RWPE2 (cell line): ENCODE results near the gene BDH1.

Experiments
- ATAC-seq: fragments of 200-7000 bp; cut with Tn5 transposase; 3 replicates; pipeline ENCODE4 v1.9.1; 2021; ENCODE audit warnings: low read depth
- DNase-seq: peaks from one replicate; pipeline ENCODE4 v3.0.0-alpha.2; 2020; ENCODE audit warnings: low spot score
- H3K27ac ChIP-seq: fragments of 450-650 bp; 2 replicates; pipeline ENCODE4 v1.5.1; 2017; ENCODE audit warnings: mild to moderate bottlenecking; ENCODE audit not compliant: poor library complexity, severe bottlenecking
- H3K27me3 ChIP-seq: fragments of 250-450 bp; sonication (Bioruptor Pico); 2 replicates; pipeline ENCODE4 v1.5.1; 2021; ENCODE audit warnings: mild to moderate bottlenecking, moderate library complexity; ENCODE audit not compliant: insufficient read depth, poor library complexity, severe bottlenecking
- H3K36me3 ChIP-seq: fragments of 250-450 bp; sonication (Bioruptor Pico); 2 replicates; pipeline ENCODE4 v1.5.1; 2020; ENCODE audit warnings: low read depth, mild to moderate bottlenecking, moderate library complexity
- H3K4me1 ChIP-seq: fragments of 250-450 bp; sonication (Bioruptor Pico); 2 replicates; pipeline ENCODE4 v1.5.1; 2021; ENCODE audit warnings: mild to moderate bottlenecking, moderate library complexity; ENCODE audit not compliant: insufficient read depth, poor library complexity, severe bottlenecking
- H3K4me3 ChIP-seq: fragments of 250-450 bp; sonication (Bioruptor Pico); 2 replicates; pipeline ENCODE4 v1.5.1; 2021; ENCODE audit warnings: mild to moderate bottlenecking, moderate library complexity; ENCODE audit not compliant: severe bottlenecking
- H3K9me3 ChIP-seq: fragments of 250-450 bp; sonication (Bioruptor Pico); 2 replicates; pipeline ENCODE4 v1.5.1; 2021; ENCODE audit warnings: mild to moderate bottlenecking, moderate library complexity; ENCODE audit not compliant: severe bottlenecking
- TF ChIP-seq, protein P1 (sequence below): fragments of 450-650 bp; IDR thresholded peaks from one replicate; pipeline ENCODE4 v1.5.1; 2017; ENCODE audit warnings: mild to moderate bottlenecking, moderate library complexity; ENCODE audit not compliant: poor library complexity, severe bottlenecking

Gene BDH1

DNA sequence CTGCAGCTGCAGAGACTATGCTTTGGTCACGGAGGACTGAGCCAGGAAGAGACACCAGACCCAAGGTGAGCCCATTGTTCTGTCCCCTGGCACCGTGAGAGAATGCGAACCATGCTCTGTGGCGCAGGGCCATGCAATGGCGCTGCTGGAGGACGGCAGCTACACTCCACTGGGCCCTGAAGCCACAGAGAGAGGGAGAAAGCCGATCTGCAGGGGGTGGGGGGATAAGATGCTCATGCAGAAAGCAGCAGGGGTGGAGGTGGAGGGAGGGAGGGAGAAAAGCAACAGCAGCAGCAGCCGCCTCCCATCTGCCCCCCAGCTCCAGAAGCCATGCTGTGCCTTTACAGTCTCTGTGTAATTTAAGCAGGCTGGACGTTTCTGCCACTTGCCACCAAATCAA lies 5.3 kb downstream of the BDH1 start:
- Histone ChIP-seq H3K4me3 (no peak overlapping the region), H3K9me3 (no peaks in the 10 kb centered on the region), H3K27me3 (no peaks in the 10 kb centered on the region), H3K27ac (no peak overlapping the region), H3K36me3 (0 out of 2 replicates have a peak, but pooled peaks cover 3% of the 10 kb centered on the region), H3K4me1 (peaks cover 5% of the 10 kb centered on the region)
- TF ChIP-seq, protein P1, sequence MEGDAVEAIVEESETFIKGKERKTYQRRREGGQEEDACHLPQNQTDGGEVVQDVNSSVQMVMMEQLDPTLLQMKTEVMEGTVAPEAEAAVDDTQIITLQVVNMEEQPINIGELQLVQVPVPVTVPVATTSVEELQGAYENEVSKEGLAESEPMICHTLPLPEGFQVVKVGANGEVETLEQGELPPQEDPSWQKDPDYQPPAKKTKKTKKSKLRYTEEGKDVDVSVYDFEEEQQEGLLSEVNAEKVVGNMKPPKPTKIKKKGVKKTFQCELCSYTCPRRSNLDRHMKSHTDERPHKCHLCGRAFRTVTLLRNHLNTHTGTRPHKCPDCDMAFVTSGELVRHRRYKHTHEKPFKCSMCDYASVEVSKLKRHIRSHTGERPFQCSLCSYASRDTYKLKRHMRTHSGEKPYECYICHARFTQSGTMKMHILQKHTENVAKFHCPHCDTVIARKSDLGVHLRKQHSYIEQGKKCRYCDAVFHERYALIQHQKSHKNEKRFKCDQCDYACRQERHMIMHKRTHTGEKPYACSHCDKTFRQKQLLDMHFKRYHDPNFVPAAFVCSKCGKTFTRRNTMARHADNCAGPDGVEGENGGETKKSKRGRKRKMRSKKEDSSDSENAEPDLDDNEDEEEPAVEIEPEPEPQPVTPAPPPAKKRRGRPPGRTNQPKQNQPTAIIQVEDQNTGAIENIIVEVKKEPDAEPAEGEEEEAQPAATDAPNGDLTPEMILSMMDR = no peak
- DNase-seq (no peak), ATAC-seq (no peak)

DNA sequence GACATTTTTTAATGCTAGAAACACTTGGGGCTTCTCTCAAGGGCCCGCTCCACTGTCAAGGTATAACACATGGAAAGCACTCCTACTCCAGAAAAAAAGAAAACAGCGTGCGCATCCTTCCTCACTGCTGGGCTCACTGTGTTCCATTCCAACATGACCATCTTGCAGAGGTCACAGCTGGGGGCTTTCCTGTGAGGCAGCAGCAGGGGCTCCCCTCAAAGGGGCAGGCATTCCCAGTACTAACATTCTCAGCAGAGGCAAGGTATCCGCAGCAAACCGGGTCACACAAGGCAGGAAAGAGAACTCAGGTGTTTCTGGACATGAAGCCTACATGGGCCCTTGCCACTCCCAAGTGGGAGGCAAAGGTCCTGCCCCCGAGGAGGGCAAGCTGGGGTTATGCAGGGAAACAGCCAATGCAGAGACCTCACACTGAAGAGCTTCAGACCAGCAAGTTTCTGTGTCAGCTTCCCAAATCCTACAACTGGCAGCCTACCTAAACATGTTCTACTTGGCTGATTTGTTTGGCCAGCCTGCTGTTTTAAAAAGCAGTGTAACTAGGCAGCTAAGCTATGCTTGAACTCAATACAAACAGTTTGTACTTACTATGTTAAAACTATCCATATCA lies 6.4 kb downstream of the BDH1 start:
- Histone ChIP-seq H3K4me3 (no peak overlapping the region), H3K27ac (no peak overlapping the region), H3K4me1 (peaks cover 5% of the 10 kb centered on the region), H3K36me3 (0 out of 2 replicates have a peak, but pooled peaks cover 4% of the 10 kb centered on the region), H3K27me3 (no peaks in the 10 kb centered on the region), H3K9me3 (no peaks in the 10 kb centered on the region)
- TF ChIP-seq, protein P1 = no peak
- ATAC-seq (no peak), DNase-seq (no peak)

DNA sequence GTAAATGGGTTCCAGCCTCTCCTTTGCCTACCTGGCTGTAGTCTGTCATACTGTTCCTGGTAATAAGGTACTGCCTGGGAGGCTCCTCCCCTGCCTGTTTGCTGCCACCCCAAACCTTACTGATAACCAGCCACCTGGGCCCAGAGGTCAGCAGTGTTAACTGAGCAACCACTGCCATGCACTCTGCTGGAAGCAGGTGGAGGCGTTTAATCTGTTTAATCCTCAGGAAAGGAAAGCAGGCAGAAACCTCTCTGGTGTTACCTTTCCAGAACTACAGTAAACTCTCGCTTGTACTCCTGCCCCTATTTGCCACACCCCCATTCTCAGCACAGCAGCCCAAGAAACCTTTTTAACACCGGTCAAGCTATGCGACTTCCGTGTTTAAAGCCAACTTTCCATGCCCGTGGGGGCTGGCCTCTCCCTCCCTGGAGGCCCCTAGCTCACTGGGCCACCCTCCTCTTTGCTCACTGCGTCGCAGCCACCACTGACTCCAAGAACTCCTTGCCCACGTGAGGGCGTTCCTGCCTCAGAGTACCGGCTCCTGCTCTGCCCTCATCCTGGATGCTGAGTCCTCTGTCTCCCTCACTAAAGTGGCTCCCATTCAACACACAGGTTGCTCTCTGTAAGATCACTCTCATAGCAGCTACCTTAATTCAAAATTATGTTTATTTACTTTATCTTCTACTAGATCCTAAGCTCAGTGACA lies 8.3 kb downstream of the BDH1 start:
- TF ChIP-seq, protein P1 = no peak
- H3K36me3 ChIP-seq = 0 out of 2 replicates have a peak, but pooled peaks cover 4% of the 10 kb centered on the region
- no peak for DNase-seq
- no peak for ATAC-seq
- H3K27ac ChIP-seq = no peak overlapping the region
- no peaks in the 10 kb centered on the region for H3K4me1 ChIP-seq
- H3K4me3 ChIP-seq = no peak overlapping the region
- no peaks in the 10 kb centered on the region for H3K9me3 ChIP-seq
- no peaks in the 10 kb centered on the region for H3K27me3 ChIP-seq

DNA sequence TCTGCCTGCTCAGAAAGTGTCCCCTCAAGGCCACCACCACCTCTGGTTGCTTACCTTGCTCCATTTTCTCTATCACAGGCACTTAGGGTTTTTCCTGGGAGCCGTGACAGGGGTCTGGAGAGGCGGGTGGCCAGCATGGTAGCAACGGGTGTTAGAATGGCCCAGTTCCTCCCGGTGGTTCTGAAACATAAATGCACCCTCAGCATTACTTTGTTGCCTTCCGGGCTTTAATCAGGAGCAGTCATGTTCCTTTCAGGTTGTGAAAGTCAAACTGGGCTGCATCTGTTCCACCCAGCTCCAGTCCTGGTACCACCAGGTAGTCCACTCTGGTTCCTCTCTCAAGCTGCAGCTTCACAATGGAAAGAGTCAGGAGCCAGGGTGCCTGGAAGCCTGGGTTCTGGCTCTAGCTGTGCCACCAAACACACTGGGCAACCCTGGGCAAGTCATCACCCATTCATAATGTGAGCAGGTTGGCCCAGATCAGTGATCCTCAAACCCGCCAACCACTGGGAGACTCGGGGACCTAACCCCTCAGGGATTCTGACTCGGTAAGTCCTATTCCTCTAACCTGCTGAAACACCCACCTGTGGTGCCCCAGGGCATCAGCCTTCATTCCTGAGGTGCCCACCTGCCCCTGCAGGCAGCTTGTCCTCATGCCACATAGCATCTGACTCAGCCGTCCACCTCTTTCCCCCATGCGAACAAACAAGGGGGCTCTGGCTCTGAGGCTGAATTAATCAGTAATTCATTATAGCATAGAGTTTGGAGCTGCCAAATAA lies 9.3 kb downstream of the BDH1 start:
- Histone ChIP-seq H3K4me3 (no peak overlapping the region), H3K4me1 (no peaks in the 10 kb centered on the region), H3K27me3 (no peaks in the 10 kb centered on the region), H3K9me3 (no peaks in the 10 kb centered on the region), H3K27ac (no peak overlapping the region), H3K36me3 (0 out of 2 replicates have a peak, but pooled peaks cover 4% of the 10 kb centered on the region)
- ATAC-seq = no peak
- no peak for DNase-seq
- TF ChIP-seq, protein P1 = no peak
